ENCODE measurements around the gene ANKS1B.
"Not testable (repeated sequence)": the region's sequence is repeated elsewhere in the genome, so short reads cannot be mapped to it uniquely, and the experiment has no call there.

ANKS1B gene

GRCh38 chr12:99250091-99250490, 734.6 kb downstream of the ANKS1B start:
- DNase-seq: no peak

- DNase-seq: no peak
Observed at GRCh38 chr12:99249543-99249942, 735.2 kb downstream of the ANKS1B start.

GRCh38 chr12:99237907-99238538, 746.7 kb downstream of the ANKS1B start:
- not testable (repeated sequence) for DNase-seq

- no peak for DNase-seq
Observed at GRCh38 chr12:99235381-99235780, 749.4 kb downstream of the ANKS1B start.

GRCh38 chr12:99234702-99235101, 750.0 kb downstream of the ANKS1B start:
- DNase-seq: no peak

- DNase-seq: peak; percentile 13
Observed at GRCh38 chr12:99232324-99232723, 752.4 kb downstream of the ANKS1B start.

- no peak for DNase-seq
Observed at GRCh38 chr12:99231031-99231430, 753.7 kb downstream of the ANKS1B start.

- DNase-seq: no peak
Observed at GRCh38 chr12:99224237-99224636, 760.5 kb downstream of the ANKS1B start.

GRCh38 chr12:99223579-99223978, 761.2 kb downstream of the ANKS1B start:
- DNase-seq: no peak

GRCh38 chr12:99213047-99213446, 771.7 kb downstream of the ANKS1B start:
- no peak for DNase-seq

GRCh38 chr12:99212275-99212674, 772.5 kb downstream of the ANKS1B start:
- no peak for DNase-seq

GRCh38 chr12:99205111-99205510, 779.6 kb downstream of the ANKS1B start:
- no peak for DNase-seq

- DNase-seq: no peak
Observed at GRCh38 chr12:99201906-99202645, 782.7 kb downstream of the ANKS1B start.

GRCh38 chr12:99200711-99201384, 783.9 kb downstream of the ANKS1B start:
- no peak for DNase-seq

GRCh38 chr12:99195474-99195873, 789.3 kb downstream of the ANKS1B start:
- no peak for DNase-seq

GRCh38 chr12:99192489-99192888, 792.2 kb downstream of the ANKS1B start:
- no peak for DNase-seq

GRCh38 chr12:99176871-99177270, 807.9 kb downstream of the ANKS1B start:
- DNase-seq: no peak

- DNase-seq: no peak
Observed at GRCh38 chr12:99170461-99170860, 814.3 kb downstream of the ANKS1B start.

GRCh38 chr12:99170037-99170436, 814.7 kb downstream of the ANKS1B start:
- no peak for DNase-seq

- no peak for DNase-seq
Observed at GRCh38 chr12:99157946-99158345, 826.8 kb downstream of the ANKS1B start.

- no peak for DNase-seq
Observed at GRCh38 chr12:99154983-99155336, 829.8 kb downstream of the ANKS1B start.

GRCh38 chr12:99154216-99154982, 830.3 kb downstream of the ANKS1B start:
- peak; percentile 24 for DNase-seq

- DNase-seq: no peak
Observed at GRCh38 chr12:99153293-99153692, 831.4 kb downstream of the ANKS1B start.
